WTC11 (cell line): ENCODE results near the gene CYBB.

Experiments
- JUN ChIP-seq: sonication (generic); formaldehyde crosslinking; IDR thresholded peaks from 2 replicates; pipeline ENCODE4 v1.8.0; 2023; ENCODE audit warnings: mild to moderate bottlenecking, missing genetic modification reagents
- PRDM15 ChIP-seq: sonication (generic); formaldehyde crosslinking; IDR thresholded peaks from 2 replicates; pipeline ENCODE4 v1.8.0; 2022; ENCODE audit warnings: missing genetic modification reagents
- TCF7 ChIP-seq: sonication (generic); formaldehyde crosslinking; IDR thresholded peaks from 2 replicates; pipeline ENCODE4 v1.8.0; 2022; ENCODE audit warnings: mild to moderate bottlenecking, low read depth, missing genetic modification reagents, moderate library complexity
- TF ChIP-seq, protein P1 (sequence below): fragments of 200-600 bp; IDR thresholded peaks from 2 replicates; pipeline ENCODE4 v1.8.0; 2022; ENCODE audit warnings: antibody characterized with exemption

DNA sequence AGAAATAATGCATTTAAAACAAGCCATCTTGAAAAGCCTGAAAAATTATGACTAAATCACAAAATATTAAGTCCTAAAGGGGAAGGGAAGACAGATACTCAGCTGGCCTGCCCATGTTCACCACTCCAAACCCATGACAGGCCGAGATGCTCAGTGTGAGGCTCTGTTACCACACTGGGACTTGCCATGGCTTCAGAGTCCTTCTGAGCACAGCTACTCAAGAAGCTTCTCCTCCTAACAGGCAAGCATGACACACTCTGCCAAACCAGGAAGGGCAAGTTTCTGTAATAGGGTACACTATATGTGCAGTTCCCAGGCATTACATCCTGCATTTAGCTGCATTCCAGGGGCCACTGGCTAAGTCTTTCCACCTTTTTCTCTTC is 34.0 kb upstream of the CYBB start:
- TF ChIP-seq, protein P1, sequence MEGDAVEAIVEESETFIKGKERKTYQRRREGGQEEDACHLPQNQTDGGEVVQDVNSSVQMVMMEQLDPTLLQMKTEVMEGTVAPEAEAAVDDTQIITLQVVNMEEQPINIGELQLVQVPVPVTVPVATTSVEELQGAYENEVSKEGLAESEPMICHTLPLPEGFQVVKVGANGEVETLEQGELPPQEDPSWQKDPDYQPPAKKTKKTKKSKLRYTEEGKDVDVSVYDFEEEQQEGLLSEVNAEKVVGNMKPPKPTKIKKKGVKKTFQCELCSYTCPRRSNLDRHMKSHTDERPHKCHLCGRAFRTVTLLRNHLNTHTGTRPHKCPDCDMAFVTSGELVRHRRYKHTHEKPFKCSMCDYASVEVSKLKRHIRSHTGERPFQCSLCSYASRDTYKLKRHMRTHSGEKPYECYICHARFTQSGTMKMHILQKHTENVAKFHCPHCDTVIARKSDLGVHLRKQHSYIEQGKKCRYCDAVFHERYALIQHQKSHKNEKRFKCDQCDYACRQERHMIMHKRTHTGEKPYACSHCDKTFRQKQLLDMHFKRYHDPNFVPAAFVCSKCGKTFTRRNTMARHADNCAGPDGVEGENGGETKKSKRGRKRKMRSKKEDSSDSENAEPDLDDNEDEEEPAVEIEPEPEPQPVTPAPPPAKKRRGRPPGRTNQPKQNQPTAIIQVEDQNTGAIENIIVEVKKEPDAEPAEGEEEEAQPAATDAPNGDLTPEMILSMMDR: no peak
- TF ChIP-seq JUN (CRISPR knock-in tag) (no peak), TCF7 (CRISPR knock-in tag) (no peak), PRDM15 (CRISPR knock-in tag) (no peak)
